Activated CD4-positive, alpha-beta memory T cell treated with anti-CD3 and anti-CD28 coated beads for 36 hours (primary cell): ENCODE data around the gene PLVAP. TPM values are rescaled to one million over a fixed set of nuclear protein-coding genes. Genes with fewer than 3 reads are reported as not detected.

Source experiments
- CTCF ChIA-PET: fragments of 350-600 bp; sonication (Branson Sonifier 250); formaldehyde crosslinking; loops from one replicate; lab custom pipeline; 2021; ENCODE audit warnings: antibody characterized with exemption, inconsistent platforms; lab: Charles Lee
- POLR2A ChIA-PET: fragments of 350-600 bp; sonication (Branson Sonifier 250); formaldehyde crosslinking; loops from one replicate; lab custom pipeline; 2021; ENCODE audit warnings: antibody characterized with exemption; lab: Charles Lee
- DNase-seq: peaks from one replicate; pipeline ENCODE4 v3.0.0-alpha.2; 2020
- H3K27ac Mint-ChIP-seq: one replicate; pipeline ENCODE4 v1.8.0; 2021; ENCODE audit warnings: mixed read lengths
- H3K27me3 Mint-ChIP-seq: one replicate; pipeline ENCODE4 v1.8.0; 2021; ENCODE audit warnings: mixed read lengths
- H3K36me3 Mint-ChIP-seq: one replicate; pipeline ENCODE4 v1.8.0; 2021; ENCODE audit warnings: mixed read lengths
- H3K4me1 Mint-ChIP-seq: one replicate; pipeline ENCODE4 v1.8.0; 2021; ENCODE audit warnings: low read depth, mixed read lengths
- H3K4me3 Mint-ChIP-seq: one replicate; pipeline ENCODE4 v1.8.0; 2021; ENCODE audit warnings: mild to moderate bottlenecking, mixed read lengths
- H3K9me3 Mint-ChIP-seq: one replicate; pipeline ENCODE4 v1.8.0; 2021; ENCODE audit warnings: mixed read lengths
- intact Hi-C: fragments of 100-400 bp; cut with micrococcal nuclease; formaldehyde crosslinking; loops from one replicate; pipeline ENCODE4 v1.15.1; 2023
- total RNA-seq, 2 experiments: library from RNA; stranded (reverse); gene quantifications; one replicate each; pipeline ENCODE4 v1.2.3, GENCODE V29; 2021

Gene PLVAP
- total RNA-seq, 2 experiments from 2014 or later: 0.14 TPM; not detected in 1

DNA sequence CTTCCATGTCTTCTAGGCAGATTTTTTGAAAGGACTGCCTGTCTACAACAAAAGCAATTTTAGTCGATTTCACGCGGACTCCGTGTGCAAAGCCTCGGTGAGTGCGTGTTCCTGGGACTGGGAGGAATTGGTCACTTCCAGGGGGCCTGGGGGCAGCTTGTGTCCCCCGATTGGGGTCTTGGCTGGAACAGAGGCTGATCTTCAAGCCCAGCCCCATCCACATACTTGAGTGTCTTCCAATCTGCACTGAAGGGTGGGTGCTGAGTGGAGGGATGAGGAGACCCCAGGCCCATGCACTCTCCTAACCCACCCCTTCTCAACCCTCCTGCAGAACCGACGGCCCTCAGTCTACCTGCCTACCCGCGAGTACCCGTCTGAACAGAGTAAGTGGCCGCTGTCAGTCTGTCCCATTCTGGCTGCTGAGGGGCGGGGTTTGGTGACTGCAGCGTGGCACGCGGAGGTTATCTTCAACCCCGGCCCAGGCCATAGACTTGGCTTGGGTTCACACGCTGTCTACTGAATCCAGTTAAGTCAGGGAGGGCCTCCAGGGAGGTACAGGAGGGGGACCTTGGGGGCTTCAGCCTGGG lies 63.0 kb downstream of the PLVAP start:
- intact Hi-C loops: no loop called here
- Mint-ChIP-seq H3K4me1 (peaks cover 27% of the 10 kb centered on the region), H3K9me3 (no peaks in the 10 kb centered on the region), H3K4me3 (no peak overlapping the region), H3K27me3 (no peaks in the 10 kb centered on the region), H3K36me3 (peaks cover 15% of the 10 kb centered on the region), H3K27ac (no peak overlapping the region)
- CTCF ChIA-PET: interaction anchor here (1.5 kb wide), 1 partner anchor 32 kb away, joined by 6 read pairs; no protein-coding TSS in a partner anchor
- POLR2A ChIA-PET: no interaction called here
- no peak for DNase-seq

DNA sequence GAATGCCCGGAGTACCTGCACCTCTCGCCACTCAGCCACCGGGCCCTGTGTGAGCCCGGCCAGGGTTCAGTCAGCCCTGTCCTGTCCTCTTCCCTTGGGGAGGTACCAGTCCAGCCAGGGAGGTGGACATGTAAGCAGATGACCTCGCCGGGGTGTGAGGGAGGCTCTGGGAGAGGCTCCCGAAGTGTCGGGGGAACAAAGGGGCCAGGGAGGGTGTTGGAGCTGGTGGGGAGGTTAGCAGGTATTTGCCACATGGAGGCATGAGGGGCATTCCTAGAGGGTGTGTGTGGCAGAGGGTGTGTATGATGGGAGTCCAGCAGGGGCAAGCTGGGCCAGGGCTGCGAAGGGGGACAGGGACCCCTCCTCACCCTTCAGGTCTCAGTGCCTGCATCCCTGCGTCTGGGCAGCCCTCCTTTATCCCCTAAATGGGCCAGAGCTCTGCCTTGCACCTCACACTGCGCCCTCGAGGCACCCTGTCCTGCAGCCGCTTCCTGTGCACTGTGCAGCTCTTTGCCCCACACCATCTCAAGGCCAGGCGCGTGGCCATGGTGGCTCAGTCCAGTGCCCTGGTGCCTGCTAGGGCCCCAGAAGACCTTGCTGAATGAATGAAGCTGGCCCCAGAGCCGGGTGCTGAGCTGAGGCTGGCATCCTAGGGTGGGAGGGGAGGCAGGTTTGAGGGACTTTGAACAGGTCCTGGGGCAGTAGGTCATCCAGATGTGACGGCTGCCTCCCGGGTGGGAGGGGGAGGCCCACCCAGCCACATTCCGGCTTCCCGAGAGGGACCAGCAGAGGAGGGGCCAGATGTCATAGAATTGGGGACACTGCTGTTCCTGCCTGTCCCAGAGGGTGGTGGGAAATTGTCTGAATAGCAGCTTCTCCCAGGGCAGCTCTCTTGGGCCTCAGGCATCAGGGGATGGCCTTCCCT lies 64.7 kb downstream of the PLVAP start:
- no peaks in the 10 kb centered on the region for H3K9me3 Mint-ChIP-seq
- CTCF ChIA-PET: interaction anchor here (1.5 kb wide), 1 partner anchor 33 kb away, joined by 6 read pairs; no protein-coding TSS in a partner anchor
- no peak for DNase-seq
- H3K27ac Mint-ChIP-seq: no peak overlapping the region
- H3K27me3 Mint-ChIP-seq: no peaks in the 10 kb centered on the region
- H3K36me3 Mint-ChIP-seq: peaks cover 12% of the 10 kb centered on the region
- intact Hi-C loops: no loop called here
- H3K4me1 Mint-ChIP-seq: peaks cover 36% of the 10 kb centered on the region
- no peak overlapping the region for H3K4me3 Mint-ChIP-seq
- POLR2A ChIA-PET: no interaction called here

DNA sequence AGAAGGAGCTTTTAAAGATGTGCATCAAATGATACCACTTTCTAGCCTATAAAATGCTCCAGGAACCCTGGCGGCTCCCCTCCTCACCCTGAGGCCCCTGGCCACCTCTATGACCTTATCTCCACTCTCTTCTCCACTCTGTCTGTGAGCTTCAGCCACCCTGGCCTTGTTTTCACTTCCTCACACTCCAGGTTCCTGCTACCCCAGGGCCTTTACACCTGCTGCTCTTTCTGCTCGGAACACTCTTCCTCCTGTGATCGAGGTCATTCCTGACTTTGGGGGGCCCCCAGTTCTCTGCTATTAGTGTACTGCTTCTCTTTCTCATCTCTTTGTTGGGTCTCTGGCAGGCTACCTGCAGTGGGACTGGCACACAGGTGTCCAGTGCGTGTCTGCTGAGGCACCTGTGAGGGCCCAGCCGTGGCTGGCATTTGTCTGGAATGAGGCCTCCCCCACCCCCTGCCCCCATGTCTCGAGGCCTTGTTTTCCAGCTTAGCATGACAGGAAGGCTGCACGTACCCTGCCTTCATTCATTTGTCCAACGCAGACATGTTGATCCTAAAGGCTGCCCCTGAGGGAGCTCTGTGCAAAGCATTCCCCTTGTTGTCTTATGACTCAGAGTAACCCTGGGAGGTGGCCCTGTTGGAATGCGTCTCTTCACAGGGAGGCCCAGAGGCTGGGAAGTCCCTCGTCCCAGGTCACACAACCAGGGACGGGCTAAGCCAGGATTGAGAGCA lies 65.5 kb downstream of the PLVAP start:
- Mint-ChIP-seq H3K4me1 (peaks cover 44% of the 10 kb centered on the region), H3K36me3 (peaks cover 12% of the 10 kb centered on the region), H3K4me3 (peak overlapping the region; percentile 33), H3K27me3 (no peaks in the 10 kb centered on the region), H3K27ac (no peak overlapping the region), H3K9me3 (no peaks in the 10 kb centered on the region)
- ChIA-PET CTCF (no interaction called here), POLR2A (interaction anchor here (0.5 kb wide), 1 partner anchor 477 kb away, joined by 3 read pairs; no protein-coding TSS in a partner anchor)
- intact Hi-C loops: no loop called here
- DNase-seq: no peak

DNA sequence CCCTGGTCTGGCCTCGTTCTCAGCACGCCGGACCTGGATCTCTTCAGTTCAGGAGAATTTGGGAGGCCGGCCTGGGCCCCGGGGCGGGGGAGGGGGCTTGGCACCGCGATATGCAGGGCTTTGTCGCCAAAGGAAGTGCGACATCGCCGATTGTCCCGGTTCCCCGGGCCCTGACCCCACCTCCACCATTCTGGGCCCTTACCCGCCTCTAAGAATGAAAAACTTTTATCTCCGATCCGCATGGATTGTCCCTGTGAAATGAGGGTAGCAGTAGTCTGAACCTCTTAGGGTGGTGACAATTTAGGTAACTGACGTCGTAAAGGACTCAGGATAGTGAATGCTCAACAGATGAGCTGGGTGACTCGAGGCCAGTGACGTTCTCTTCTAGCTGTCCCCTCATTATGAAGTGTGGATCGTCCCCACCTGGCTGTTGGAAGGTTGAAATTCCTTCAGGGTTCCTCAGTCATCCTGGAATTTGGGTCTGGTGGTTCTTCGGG lies 67.1 kb downstream of the PLVAP start:
- Mint-ChIP-seq H3K27ac (peak overlapping the region; percentile 88), H3K9me3 (no peaks in the 10 kb centered on the region), H3K4me3 (peak overlapping the region; percentile 98), H3K36me3 (peaks cover 4% of the 10 kb centered on the region), H3K4me1 (peaks cover 48% of the 10 kb centered on the region), H3K27me3 (no peaks in the 10 kb centered on the region)
- POLR2A ChIA-PET: interaction anchor here (2.5 kb wide), 1 partner anchor 24 kb away, joined by 15 read pairs; the partner anchor contains the start of gene ANO8
- CTCF ChIA-PET: interaction anchor here (1.0 to 1.5 kb wide), 5 partner anchors 18 to 186 kb away, joined by 3 to 6 read pairs (median 4); no protein-coding TSS in a partner anchor
- DNase-seq: no peak
- intact Hi-C loops: loop anchor here (1.0 to 5.0 kb wide), 5 partner anchors 24 to 202 kb away; partner anchors contain the start of genes ANO8, BABAM1, BST2 and OCEL1

DNA sequence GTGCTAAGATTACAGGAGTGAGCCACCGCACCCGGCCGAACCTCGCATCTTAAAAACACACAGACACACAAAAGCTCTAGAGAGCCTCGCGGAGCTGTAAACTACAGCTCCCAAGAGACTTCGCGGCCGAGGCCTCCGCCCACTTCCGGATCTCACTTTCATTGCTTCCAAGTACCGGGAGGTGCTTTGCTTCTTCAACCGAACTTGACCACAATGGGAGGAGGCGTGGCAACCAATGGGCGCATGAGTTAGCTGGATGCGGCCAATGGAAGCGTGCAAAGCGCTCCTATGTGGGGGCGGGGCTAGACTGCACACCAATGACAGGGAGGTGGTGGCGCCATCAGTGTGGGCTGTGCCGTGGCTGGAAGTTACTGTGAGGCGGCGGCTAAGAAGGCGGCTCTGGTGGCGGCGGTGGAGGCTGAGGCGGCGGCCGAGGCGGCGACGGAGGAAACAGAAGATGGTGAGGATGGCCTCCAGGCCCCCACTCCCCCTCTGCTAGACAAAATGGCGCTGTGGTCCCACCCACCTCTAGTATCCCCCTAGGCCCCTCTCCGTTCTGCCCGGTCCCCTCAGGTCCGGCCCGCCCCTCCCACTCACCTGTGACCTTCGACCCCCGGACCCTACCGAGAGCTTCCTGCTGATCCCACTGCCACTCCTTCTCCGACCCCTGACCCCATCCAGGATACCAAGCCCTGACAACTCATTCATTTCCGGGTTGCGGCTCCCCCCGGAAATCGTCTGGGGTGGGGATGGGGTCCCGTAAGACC lies 67.8 kb downstream of the PLVAP start, which contains the start of gene DDA1:
DDA1 (plus strand) TSS at position 366 of the 767 bp plus-strand sequence; CDS start at position 458, 92 bp downstream.
- no peaks in the 10 kb centered on the region for H3K27me3 Mint-ChIP-seq
- peak within 1 kb of the TSS; percentile 98 for H3K4me3 Mint-ChIP-seq
- peaks cover 4% of the 10 kb centered on the region for H3K36me3 Mint-ChIP-seq
- H3K4me1 Mint-ChIP-seq: peaks cover 54% of the 10 kb centered on the region
- POLR2A ChIA-PET: interaction anchor here (0.8 to 2.5 kb wide), 5 partner anchors 12 to 110 kb away, joined by 3 to 15 read pairs (median 4); partner anchors contain the start of genes ANO8 and MVB12A
- H3K9me3 Mint-ChIP-seq: no peaks in the 10 kb centered on the region
- peak within 1 kb of the TSS; percentile 88 for H3K27ac Mint-ChIP-seq
- CTCF ChIA-PET: interaction anchor here (0.6 to 1.5 kb wide), 16 partner anchors 17 to 1481 kb away, joined by 3 to 11 read pairs (median 4); partner anchors contain the start of genes ANKLE1, ANO8 and BABAM1
- peak; percentile 100 for DNase-seq
- intact Hi-C loops: loop anchor here (1.0 to 5.0 kb wide), 5 partner anchors 25 to 203 kb away; partner anchors contain the start of genes ANO8, BABAM1, BST2 and OCEL1

DNA sequence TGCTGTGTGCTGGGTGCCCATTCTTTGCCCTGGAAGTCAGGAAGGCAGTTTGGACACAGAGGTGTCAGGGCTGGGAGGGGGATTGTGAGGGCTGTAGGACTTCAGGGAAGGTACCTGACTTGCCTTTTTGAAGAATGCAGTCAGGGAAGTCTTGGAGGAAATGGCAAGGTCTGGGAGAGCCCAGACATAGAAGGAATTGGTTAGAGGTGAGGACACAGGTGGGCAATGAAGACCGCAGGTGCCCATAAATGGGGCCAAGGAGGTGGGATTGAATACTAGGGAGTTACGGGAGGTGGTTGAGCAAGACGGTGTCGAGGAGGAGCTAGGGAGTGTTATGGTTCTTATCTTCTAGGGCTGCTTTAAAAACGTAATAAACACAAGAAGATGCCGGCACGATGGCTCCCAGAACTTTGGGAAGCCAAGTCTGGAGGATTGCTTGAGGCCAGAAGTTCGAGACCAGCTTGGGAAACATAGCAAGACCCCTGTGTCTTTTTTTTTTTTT lies 69.2 kb downstream of the PLVAP start:
- peaks cover 2% of the 10 kb centered on the region for H3K36me3 Mint-ChIP-seq
- H3K4me3 Mint-ChIP-seq: peak overlapping the region; percentile 89
- H3K27me3 Mint-ChIP-seq: no peaks in the 10 kb centered on the region
- H3K9me3 Mint-ChIP-seq: no peaks in the 10 kb centered on the region
- no peak for DNase-seq
- no peak overlapping the region for H3K27ac Mint-ChIP-seq
- ChIA-PET CTCF (no interaction called here), POLR2A (interaction anchor here (2.5 kb wide), 1 partner anchor 26 kb away, joined by 15 read pairs; the partner anchor contains the start of gene ANO8)
- intact Hi-C loops: loop anchor here (5.0 kb wide), 3 partner anchors 81 to 204 kb away; partner anchors contain the start of genes BST2, OCEL1 and PGLS
- H3K4me1 Mint-ChIP-seq: peaks cover 60% of the 10 kb centered on the region

DNA sequence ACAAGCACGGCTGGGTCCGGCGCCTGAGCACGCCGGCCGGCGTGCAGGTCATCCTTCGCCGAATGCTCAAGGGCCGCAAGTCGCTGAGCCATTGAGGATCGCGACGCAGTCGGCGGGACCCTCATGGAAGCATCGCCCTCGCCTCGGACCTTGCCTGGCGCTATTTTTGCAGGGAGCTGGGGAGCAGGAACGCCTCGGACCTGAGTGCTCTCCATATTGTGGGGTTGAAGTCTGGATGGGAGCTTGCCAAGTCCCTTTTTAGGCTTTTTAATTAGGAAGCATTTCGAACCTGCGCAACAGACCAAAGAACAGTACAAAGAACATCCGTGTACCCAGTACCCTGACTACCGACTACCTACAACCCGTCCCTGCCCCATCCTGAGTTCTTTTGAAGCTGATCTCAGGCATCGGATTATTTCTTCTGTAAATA lies 70.8 kb downstream of the PLVAP start:
- intact Hi-C loops: loop anchor here (5.0 kb wide), 3 partner anchors 79 to 206 kb away; partner anchors contain the start of genes BST2, OCEL1 and PGLS
- Mint-ChIP-seq H3K4me1 (peaks cover 56% of the 10 kb centered on the region), H3K27ac (peak overlapping the region; percentile 89), H3K9me3 (no peaks in the 10 kb centered on the region), H3K27me3 (no peaks in the 10 kb centered on the region), H3K4me3 (peak overlapping the region; percentile 89), H3K36me3 (peaks cover 2% of the 10 kb centered on the region)
- POLR2A ChIA-PET: interaction anchor here (0.6 to 0.8 kb wide), 2 partner anchors 11 to 39 kb away, joined by 4 to 6 read pairs; no protein-coding TSS in a partner anchor
- CTCF ChIA-PET: interaction anchor here (0.6 to 1.5 kb wide), 6 partner anchors 12 to 88 kb away, joined by 3 to 7 read pairs (median 4); partner anchors contain the start of gene CCDC194
- no peak for DNase-seq

DNA sequence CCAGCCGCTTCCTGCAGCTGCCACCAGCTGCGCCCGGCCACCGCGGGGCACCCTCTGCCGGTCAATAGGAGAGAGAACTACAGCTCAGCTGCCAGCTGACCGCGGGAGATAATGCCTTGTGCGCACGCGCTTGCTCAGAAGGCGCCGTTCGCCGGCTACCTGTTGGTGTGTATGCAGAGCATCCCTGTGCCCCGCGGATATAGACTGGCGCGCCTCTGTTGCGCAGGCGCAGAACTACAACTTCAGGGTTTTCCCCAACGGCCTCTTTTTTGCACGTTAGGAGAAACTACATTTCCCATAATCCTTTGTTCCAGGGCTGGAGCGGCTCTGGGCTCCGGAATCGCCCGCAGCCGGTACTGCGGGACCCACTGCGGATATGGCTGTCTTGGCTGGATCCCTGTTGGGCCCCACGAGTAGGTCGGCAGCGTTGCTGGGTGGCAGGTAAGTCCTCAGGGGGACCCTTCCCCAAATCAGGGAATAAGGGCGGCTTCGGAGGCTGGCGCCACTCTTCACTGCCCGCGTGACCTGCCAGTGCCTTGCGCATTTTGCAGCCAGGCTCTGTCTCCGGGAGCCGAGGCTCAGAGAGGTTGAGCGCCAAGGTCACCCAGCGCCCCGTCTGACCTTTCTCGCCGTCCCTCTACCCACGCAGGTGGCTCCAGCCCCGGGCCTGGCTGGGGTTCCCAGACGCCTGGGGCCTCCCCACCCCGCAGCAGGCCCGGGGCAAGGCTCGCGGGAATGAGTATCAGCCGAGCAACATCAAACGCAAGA lies 71.4 kb downstream of the PLVAP start, which contains the start of gene MRPL34:
MRPL34 (plus strand) TSS at position 356 of the 768 bp plus-strand sequence; CDS start at position 377, 21 bp downstream.
- peak within 1 kb of the TSS; percentile 89 for H3K27ac Mint-ChIP-seq
- peaks cover 1% of the 10 kb centered on the region for H3K36me3 Mint-ChIP-seq
- peak within 1 kb of the TSS; percentile 89 for H3K4me3 Mint-ChIP-seq
- no peaks in the 10 kb centered on the region for H3K9me3 Mint-ChIP-seq
- peaks cover 54% of the 10 kb centered on the region for H3K4me1 Mint-ChIP-seq
- H3K27me3 Mint-ChIP-seq: no peaks in the 10 kb centered on the region
- ChIA-PET CTCF (interaction anchor here (0.5 to 2.3 kb wide), 15 partner anchors 10 to 1013 kb away, joined by 3 to 20 read pairs (median 6); partner anchors contain the start of gene ANKLE1), POLR2A (interaction anchor here (0.6 to 1.1 kb wide), 3 partner anchors 14 to 499 kb away, joined by 3 to 9 read pairs (median 4); no protein-coding TSS in a partner anchor)
- peak; percentile 99 for DNase-seq
- intact Hi-C loops: loop anchor here (1.0 to 5.0 kb wide), 5 partner anchors 32 to 207 kb away; partner anchors contain the start of genes BABAM1, BST2, GTPBP3 and OCEL1

DNA sequence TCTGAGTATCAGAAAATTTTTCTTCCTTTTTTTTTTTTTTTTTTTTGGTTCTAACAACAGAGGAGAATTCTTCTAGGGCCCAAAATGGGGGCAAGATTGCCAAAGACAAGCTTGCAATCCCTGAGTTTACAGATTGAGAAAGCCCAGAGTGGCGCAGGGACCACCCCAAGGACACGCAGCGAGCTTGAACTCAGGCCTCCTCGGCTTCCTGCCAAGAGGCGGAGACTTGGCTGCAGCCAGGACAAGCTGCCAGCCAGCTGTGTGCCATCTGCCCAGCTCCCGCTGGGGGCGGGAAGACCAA lies 72.0 kb downstream of the PLVAP start:
- peak overlapping the region; percentile 89 for H3K27ac Mint-ChIP-seq
- intact Hi-C loops: loop anchor here (1.0 to 5.0 kb wide), 5 partner anchors 32 to 207 kb away; partner anchors contain the start of genes BABAM1, BST2, GTPBP3 and OCEL1
- peaks cover 49% of the 10 kb centered on the region for H3K4me1 Mint-ChIP-seq
- no peaks in the 10 kb centered on the region for H3K27me3 Mint-ChIP-seq
- H3K4me3 Mint-ChIP-seq: peak overlapping the region; percentile 89
- no peak for DNase-seq
- no peaks in the 10 kb centered on the region for H3K9me3 Mint-ChIP-seq
- H3K36me3 Mint-ChIP-seq: no peaks in the 10 kb centered on the region
- CTCF ChIA-PET: interaction anchor here (0.5 to 2.3 kb wide), 13 partner anchors 9 to 1013 kb away, joined by 3 to 20 read pairs (median 6); partner anchors contain the start of gene ANKLE1
- POLR2A ChIA-PET: interaction anchor here (0.6 to 1.1 kb wide), 3 partner anchors 13 to 498 kb away, joined by 3 to 9 read pairs (median 4); no protein-coding TSS in a partner anchor
